HG02763 (cell line): ENCODE measurements around the gene PYGB.

ENCODE experiments used
- ATAC-seq: cut with Tn5 transposase; IDR thresholded peaks from one replicate; pipeline ENCODE4 v1.9.1; 2021; ENCODE audit warnings: mild to moderate bottlenecking, moderate library complexity; ENCODE audit not compliant: unreplicated experiment

The PYGB gene

GRCh38 chr20:25293910-25294458, 46.1 kb downstream of the PYGB start:
- no peak for ATAC-seq

- no peak for ATAC-seq
These were observed 46.8 kb downstream of the PYGB start for GRCh38 chr20:25294459-25295385.

GRCh38 chr20:25295386-25296093, 47.7 kb downstream of the PYGB start:
- no peak for ATAC-seq

- no peak for ATAC-seq
These were observed 48.5 kb downstream of the PYGB start for GRCh38 chr20:25296094-25297093.

- ATAC-seq = peak; percentile 72
These were observed 49.4 kb downstream of the PYGB start for GRCh38 chr20:25297141-25297905.

- no peak for ATAC-seq
These were observed 51.9 kb downstream of the PYGB start for GRCh38 chr20:25299806-25300205.

- ATAC-seq = no peak
These were observed 52.7 kb downstream of the PYGB start for GRCh38 chr20:25300496-25301170.

- no peak for ATAC-seq
These were observed 53.6 kb downstream of the PYGB start for GRCh38 chr20:25301357-25301920.

GRCh38 chr20:25302596-25302995, 54.7 kb downstream of the PYGB start:
- ATAC-seq = no peak

- no peak for ATAC-seq
These were observed 55.6 kb downstream of the PYGB start for GRCh38 chr20:25303292-25304024.

GRCh38 chr20:25304025-25304549, 56.2 kb downstream of the PYGB start:
- no peak for ATAC-seq

- no peak for ATAC-seq
These were observed 59.4 kb downstream of the PYGB start for GRCh38 chr20:25306991-25307903.

- ATAC-seq = no peak
These were observed 60.2 kb downstream of the PYGB start for GRCh38 chr20:25308083-25308491.

- no peak for ATAC-seq
These were observed 60.9 kb downstream of the PYGB start for GRCh38 chr20:25308671-25309394.

- peak; percentile 23 for ATAC-seq
These were observed 61.7 kb downstream of the PYGB start for GRCh38 chr20:25309395-25310267.
